Measurements from ENCODE around the gene NOL3. TPM values are rescaled to one million over a fixed set of nuclear protein-coding genes. Genes with fewer than 3 reads are reported as not detected.

NOL3 gene
- total RNA-seq, 1 donor = 0.54 TPM

Small RNA genes within 50 kb of the gene (small RNA-seq; reads per million reads assigned to genes)
- gene MIR328 = 16.2 reads per million, percentile 94 among the genes with 10 or more reads in this experiment

Other genes with a start within 250 kb of the NOL3 start
- 0.27 TPM for gene RRAD, start 245.0 kb upstream of the NOL3 start, total RNA-seq
- gene CIAO2B, start 236.1 kb upstream of the NOL3 start, total RNA-seq = 107 TPM
- gene CES2, start 235.0 kb upstream of the NOL3 start, total RNA-seq = 48.2 TPM
- gene CES3, start 209.3 kb upstream of the NOL3 start, total RNA-seq = 4.6 TPM
- gene CES4A, start 181.9 kb upstream of the NOL3 start, total RNA-seq = 8.1 TPM
- 55.7 TPM for gene CBFB, start 141.4 kb upstream of the NOL3 start, total RNA-seq
- gene PHAF1, start 60.6 kb upstream of the NOL3 start, total RNA-seq = 21.0 TPM
- 9.2 TPM for gene B3GNT9, start 19.5 kb upstream of the NOL3 start, total RNA-seq
- gene TRADD, start 10.6 kb upstream of the NOL3 start, total RNA-seq = 29.6 TPM
- gene FBXL8, start 10.6 kb upstream of the NOL3 start, total RNA-seq = 14.8 TPM
- gene HSF4, start 5.8 kb upstream of the NOL3 start, total RNA-seq = 1.3 TPM
- 12.9 TPM for gene MATCAP1, start 13.4 kb downstream of the NOL3 start, total RNA-seq
- under 0.01 TPM for gene EXOC3L1, start 19.6 kb downstream of the NOL3 start, total RNA-seq
- gene E2F4, start 21.6 kb downstream of the NOL3 start, total RNA-seq = 91.8 TPM
- 1.6 TPM for gene ELMO3, start 28.6 kb downstream of the NOL3 start, total RNA-seq
- gene TMEM208, start 56.6 kb downstream of the NOL3 start, total RNA-seq = 27.5 TPM
- gene FHOD1, start 76.9 kb downstream of the NOL3 start, total RNA-seq = 45.8 TPM
- 0.54 TPM for gene SLC9A5, start 78.4 kb downstream of the NOL3 start, total RNA-seq
- gene PLEKHG4, start 109.0 kb downstream of the NOL3 start, total RNA-seq = 23.4 TPM
- gene KCTD19, start 156.2 kb downstream of the NOL3 start, total RNA-seq = 0.54 TPM
- gene LRRC36, start 156.3 kb downstream of the NOL3 start, total RNA-seq = 0.27 TPM
- 5.1 TPM for gene TPPP3, start 223.0 kb downstream of the NOL3 start, total RNA-seq
- 6.7 TPM for gene ZDHHC1, start 245.9 kb downstream of the NOL3 start, total RNA-seq